WTC11 (cell line): Measurements from ENCODE around the gene FGD6.

Experiments used
- ATF6 ChIP-seq: sonication (generic); formaldehyde crosslinking; IDR thresholded peaks from 2 replicates; pipeline ENCODE4 v1.8.1; 2023; ENCODE audit warnings: mild to moderate bottlenecking, missing genetic modification reagents
- ETV6 ChIP-seq: sonication (generic); formaldehyde crosslinking; IDR thresholded peaks from 2 replicates; pipeline ENCODE4 v1.8.1; 2022; ENCODE audit warnings: mild to moderate bottlenecking, missing genetic modification reagents
- FOXK1 ChIP-seq: sonication (generic); formaldehyde crosslinking; IDR thresholded peaks from 2 replicates; pipeline ENCODE4 v1.8.0; 2022; ENCODE audit warnings: mild to moderate bottlenecking, moderate library complexity, missing genetic modification reagents
- MAX ChIP-seq: sonication (generic); formaldehyde crosslinking; IDR thresholded peaks from 2 replicates; pipeline ENCODE4 v1.8.0; 2022; ENCODE audit warnings: mild to moderate bottlenecking, missing genetic modification reagents
- NR3C1 ChIP-seq: sonication (generic); formaldehyde crosslinking; conservative IDR thresholded peaks from 2 replicates; pipeline ENCODE4 v1.8.1; 2023; ENCODE audit warnings: low read depth, mild to moderate bottlenecking, missing genetic modification reagents
- TP53 ChIP-seq: sonication (generic); formaldehyde crosslinking; IDR thresholded peaks from 2 replicates; pipeline ENCODE4 v1.8.1; 2023; ENCODE audit warnings: mild to moderate bottlenecking, missing genetic modification reagents
- ZSCAN18 ChIP-seq: fragments of 250-450 bp; sonication (Bioruptor Pico); IDR thresholded peaks from 2 replicates; pipeline ENCODE4 v2.1.2; 2022; ENCODE audit warnings: mild to moderate bottlenecking, moderate library complexity
- TF ChIP-seq, protein P1 (sequence below): sonication (generic); formaldehyde crosslinking; IDR thresholded peaks from 2 replicates; pipeline ENCODE4 v1.8.1; 2022; ENCODE audit warnings: low read depth, missing genetic modification reagents, borderline replicate concordance
- TF ChIP-seq, protein P2 (sequence below): fragments of 200-600 bp; IDR thresholded peaks from 2 replicates; pipeline ENCODE4 v1.8.0; 2022; ENCODE audit warnings: antibody characterized with exemption
- TF ChIP-seq, protein P3 (sequence below): fragments of 250-450 bp; sonication (Bioruptor Pico); IDR thresholded peaks from 2 replicates; pipeline ENCODE4 v1.9.0; 2021; ENCODE audit warnings: mild to moderate bottlenecking
- TF ChIP-seq, protein P4 (sequence below): sonication (generic); formaldehyde crosslinking; IDR thresholded peaks from 2 replicates; pipeline ENCODE4 v1.8.1; 2022; ENCODE audit warnings: low read depth, mild to moderate bottlenecking, moderate library complexity, missing genetic modification reagents, borderline replicate concordance
- TF ChIP-seq, protein P5 (sequence below): sonication (generic); formaldehyde crosslinking; IDR thresholded peaks from 2 replicates; pipeline ENCODE4 v1.8.1; 2023; ENCODE audit warnings: mild to moderate bottlenecking, moderate library complexity, missing genetic modification reagents

DNA sequence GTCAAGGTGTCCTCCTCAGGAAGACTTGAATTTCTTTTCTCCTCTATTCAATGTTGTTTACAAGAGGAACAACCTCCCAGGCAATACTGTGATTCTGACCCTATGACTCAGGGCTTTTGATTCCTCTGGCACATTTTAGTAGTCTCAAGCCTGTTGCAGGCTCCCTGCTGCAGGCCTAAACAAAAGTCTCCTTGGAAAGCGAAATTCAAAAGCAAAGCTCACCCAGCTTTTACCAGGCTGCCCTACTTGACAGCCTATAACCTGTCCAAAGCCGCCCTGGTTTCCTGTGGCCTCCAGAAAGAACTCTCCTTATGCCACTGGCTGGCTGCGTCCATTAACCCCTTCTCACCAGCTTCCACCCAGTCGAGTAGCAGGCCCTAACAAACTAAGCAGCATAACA is 11.6 kb downstream of the FGD6 start:
- TF ChIP-seq, protein P1, sequence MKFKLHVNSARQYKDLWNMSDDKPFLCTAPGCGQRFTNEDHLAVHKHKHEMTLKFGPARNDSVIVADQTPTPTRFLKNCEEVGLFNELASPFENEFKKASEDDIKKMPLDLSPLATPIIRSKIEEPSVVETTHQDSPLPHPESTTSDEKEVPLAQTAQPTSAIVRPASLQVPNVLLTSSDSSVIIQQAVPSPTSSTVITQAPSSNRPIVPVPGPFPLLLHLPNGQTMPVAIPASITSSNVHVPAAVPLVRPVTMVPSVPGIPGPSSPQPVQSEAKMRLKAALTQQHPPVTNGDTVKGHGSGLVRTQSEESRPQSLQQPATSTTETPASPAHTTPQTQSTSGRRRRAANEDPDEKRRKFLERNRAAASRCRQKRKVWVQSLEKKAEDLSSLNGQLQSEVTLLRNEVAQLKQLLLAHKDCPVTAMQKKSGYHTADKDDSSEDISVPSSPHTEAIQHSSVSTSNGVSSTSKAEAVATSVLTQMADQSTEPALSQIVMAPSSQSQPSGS (CRISPR knock-in tag) = no peak
- TF ChIP-seq, protein P2, sequence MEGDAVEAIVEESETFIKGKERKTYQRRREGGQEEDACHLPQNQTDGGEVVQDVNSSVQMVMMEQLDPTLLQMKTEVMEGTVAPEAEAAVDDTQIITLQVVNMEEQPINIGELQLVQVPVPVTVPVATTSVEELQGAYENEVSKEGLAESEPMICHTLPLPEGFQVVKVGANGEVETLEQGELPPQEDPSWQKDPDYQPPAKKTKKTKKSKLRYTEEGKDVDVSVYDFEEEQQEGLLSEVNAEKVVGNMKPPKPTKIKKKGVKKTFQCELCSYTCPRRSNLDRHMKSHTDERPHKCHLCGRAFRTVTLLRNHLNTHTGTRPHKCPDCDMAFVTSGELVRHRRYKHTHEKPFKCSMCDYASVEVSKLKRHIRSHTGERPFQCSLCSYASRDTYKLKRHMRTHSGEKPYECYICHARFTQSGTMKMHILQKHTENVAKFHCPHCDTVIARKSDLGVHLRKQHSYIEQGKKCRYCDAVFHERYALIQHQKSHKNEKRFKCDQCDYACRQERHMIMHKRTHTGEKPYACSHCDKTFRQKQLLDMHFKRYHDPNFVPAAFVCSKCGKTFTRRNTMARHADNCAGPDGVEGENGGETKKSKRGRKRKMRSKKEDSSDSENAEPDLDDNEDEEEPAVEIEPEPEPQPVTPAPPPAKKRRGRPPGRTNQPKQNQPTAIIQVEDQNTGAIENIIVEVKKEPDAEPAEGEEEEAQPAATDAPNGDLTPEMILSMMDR = no peak
- TF ChIP-seq ZSCAN18 (no peak), TP53 (no peak), ATF6 (CRISPR knock-in tag) (no peak), MAX (no peak), NR3C1 (CRISPR knock-in tag) (no peak), ETV6 (no peak), FOXK1 (peak; percentile 33; the same call in 1 of the 2 replicates)
- TF ChIP-seq, protein P3, sequence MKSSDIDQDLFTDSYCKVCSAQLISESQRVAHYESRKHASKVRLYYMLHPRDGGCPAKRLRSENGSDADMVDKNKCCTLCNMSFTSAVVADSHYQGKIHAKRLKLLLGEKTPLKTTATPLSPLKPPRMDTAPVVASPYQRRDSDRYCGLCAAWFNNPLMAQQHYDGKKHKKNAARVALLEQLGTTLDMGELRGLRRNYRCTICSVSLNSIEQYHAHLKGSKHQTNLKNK (CRISPR knock-in tag) = no peak
- TF ChIP-seq, protein P4, sequence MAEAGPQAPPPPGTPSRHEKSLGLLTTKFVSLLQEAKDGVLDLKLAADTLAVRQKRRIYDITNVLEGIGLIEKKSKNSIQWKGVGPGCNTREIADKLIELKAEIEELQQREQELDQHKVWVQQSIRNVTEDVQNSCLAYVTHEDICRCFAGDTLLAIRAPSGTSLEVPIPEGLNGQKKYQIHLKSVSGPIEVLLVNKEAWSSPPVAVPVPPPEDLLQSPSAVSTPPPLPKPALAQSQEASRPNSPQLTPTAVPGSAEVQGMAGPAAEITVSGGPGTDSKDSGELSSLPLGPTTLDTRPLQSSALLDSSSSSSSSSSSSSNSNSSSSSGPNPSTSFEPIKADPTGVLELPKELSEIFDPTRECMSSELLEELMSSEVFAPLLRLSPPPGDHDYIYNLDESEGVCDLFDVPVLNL = no peak
- TF ChIP-seq, protein P5, sequence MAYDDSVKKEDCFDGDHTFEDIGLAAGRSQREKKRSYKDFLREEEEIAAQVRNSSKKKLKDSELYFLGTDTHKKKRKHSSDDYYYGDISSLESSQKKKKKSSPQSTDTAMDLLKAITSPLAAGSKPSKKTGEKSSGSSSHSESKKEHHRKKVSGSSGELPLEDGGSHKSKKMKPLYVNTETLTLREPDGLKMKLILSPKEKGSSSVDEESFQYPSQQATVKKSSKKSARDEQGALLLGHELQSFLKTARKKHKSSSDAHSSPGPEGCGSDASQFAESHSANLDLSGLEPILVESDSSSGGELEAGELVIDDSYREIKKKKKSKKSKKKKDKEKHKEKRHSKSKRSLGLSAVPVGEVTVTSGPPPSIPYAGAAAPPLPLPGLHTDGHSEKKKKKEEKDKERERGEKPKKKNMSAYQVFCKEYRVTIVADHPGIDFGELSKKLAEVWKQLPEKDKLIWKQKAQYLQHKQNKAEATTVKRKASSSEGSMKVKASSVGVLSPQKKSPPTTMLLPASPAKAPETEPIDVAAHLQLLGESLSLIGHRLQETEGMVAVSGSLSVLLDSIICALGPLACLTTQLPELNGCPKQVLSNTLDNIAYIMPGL = no peak
